Erythroblast (primary cell): ENCODE results near the gene CDK5R1.

ENCODE experiments used
- GATA1 ChIP-seq: IDR thresholded peaks from 2 replicates; pipeline ENCODE4 v1.6.1; 2011; ENCODE audit warnings: low read depth, mild to moderate bottlenecking, control low read depth, low read length, moderate library complexity
- POLR2A ChIP-seq: IDR thresholded peaks from 2 replicates; pipeline ENCODE4 v1.6.1; 2011; ENCODE audit warnings: mild to moderate bottlenecking, low read length

GRCh38 chr17:32475258-32475657, 11.5 kb upstream of the CDK5R1 start:
- no peak for TF ChIP-seq POLR2A
- no peak for TF ChIP-seq GATA1
